ENCODE measurements around the gene COL4A5.

COL4A5 gene

GRCh38 chrX:108735679-108736508 lies 296.3 kb downstream of the COL4A5 start:
- DNase-seq (ENCODE audit: low read depth), result no peak
- no peak overlapping the region for H3K4me3 ChIP-seq (ENCODE audit: low read depth, low read length)
- TF ChIP-seq CTCF (IDR thresholded peaks at IDR 0.05; ENCODE audit: low read depth, low read length, missing control alignments), result no peak

- no peak within 1 kb of the TSS for H3K4me3 ChIP-seq (ENCODE audit: low read depth, low read length)
- no peak for TF ChIP-seq CTCF (IDR thresholded peaks at IDR 0.05; ENCODE audit: low read depth, low read length, missing control alignments)
- DNase-seq (ENCODE audit: low read depth), result no peak
Observed at GRCh38 chrX:108736509-108737479, 297.2 kb downstream of the COL4A5 start, which contains the start of gene IRS4. TSS of gene IRS4 (minus strand) at chrX:108736563.

GRCh38 chrX:108737754-108738153 lies 298.1 kb downstream of the COL4A5 start:
- no peak overlapping the region for H3K4me3 ChIP-seq (ENCODE audit: low read depth, low read length)
- no peak for DNase-seq (ENCODE audit: low read depth)
- no peak for TF ChIP-seq CTCF (IDR thresholded peaks at IDR 0.05; ENCODE audit: low read depth, low read length, missing control alignments)

- DNase-seq (ENCODE audit: low read depth), result no peak
- TF ChIP-seq CTCF (IDR thresholded peaks at IDR 0.05; ENCODE audit: low read depth, low read length, missing control alignments), result no peak
- H3K4me3 ChIP-seq (ENCODE audit: low read depth, low read length), result no peak overlapping the region
Observed at GRCh38 chrX:108740299-108740774, 300.7 kb downstream of the COL4A5 start.

All from GM12864 (cell line).